Measurements from ENCODE around the gene TMEM238. TPM values are rescaled to one million over a fixed set of nuclear protein-coding genes. Genes with fewer than 3 reads are reported as not detected.

The TMEM238 gene
- total and polyA plus RNA-seq, 9 of the 15 experiments (the other 6 are each of a cell fraction or from before 2014, with no cell fraction given): 0.18 to 5.1 (median 1.3) TPM; not detected in 4

DNA sequence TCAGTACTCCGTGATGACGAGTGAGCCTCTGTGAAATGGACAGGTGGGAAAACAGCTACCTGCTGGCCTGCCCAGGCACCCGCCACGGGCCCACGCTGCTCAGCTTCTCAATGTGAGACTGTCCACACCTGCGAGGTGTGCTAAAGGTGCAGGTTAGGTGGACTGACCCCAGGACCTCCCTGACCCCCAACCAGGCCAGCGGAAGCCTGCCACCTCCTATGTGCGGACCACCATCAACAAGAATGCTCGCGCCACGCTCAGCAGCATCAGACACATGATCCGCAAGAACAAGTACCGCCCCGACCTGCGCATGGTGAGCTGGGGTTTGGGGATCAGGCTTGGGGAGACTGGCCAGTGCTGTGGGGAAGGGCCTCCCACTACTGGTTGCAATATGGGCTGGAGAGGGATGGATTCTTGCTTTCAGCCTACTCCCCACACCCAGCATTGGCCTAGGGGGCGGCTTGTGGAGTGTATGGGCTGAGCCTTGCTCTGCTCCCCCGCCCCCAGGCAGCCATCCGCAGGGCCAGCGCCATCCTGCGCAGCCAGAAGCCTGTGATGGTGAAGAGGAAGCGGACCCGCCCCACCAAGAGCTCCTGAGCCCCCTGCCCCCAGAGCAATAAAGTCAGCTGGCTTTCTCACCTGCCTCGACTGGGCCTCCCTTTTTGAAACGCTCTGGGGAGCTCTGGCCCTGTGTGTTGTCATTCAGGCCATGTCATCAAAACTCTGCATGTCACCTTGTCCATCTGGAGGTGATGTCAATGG is 3.8 kb upstream of the TMEM238 start:
- H3K9ac ChIP-seq (ENCODE audit: insufficient read depth in 1 of 2, low read depth in 2 of 2, low read length in 2 of 2): peak overlapping the region; percentile 94 to 98
- peak overlapping the region; percentile 77 for H3K4me3 ChIP-seq
- ATAC-seq (no peak), DNase-seq (ENCODE audit: extremely low read depth in 1 of 4, low spot score in 3 of 4) (no peak), FAIRE-seq (no peak)
- H3K4me1 ChIP-seq (replicated peaks in 1 of 2; ENCODE audit: control insufficient read depth in 2 of 2, insufficient read depth in 2 of 2, low read length in 2 of 2): peaks cover 52 to 79% of the 10 kb centered on the region in 2 experiments
- H3K36me3 ChIP-seq (ENCODE audit: control insufficient read depth, insufficient read depth, low read length): peaks cover 55% of the 10 kb centered on the region
- H3K27ac ChIP-seq (ENCODE audit: extremely low read depth, low read depth, low read length): peak overlapping the region; percentile 97; the same call in 2 of the 3 replicates
- BruUV-seq (replicated peaks): no TSS peak
- H3K27me3 ChIP-seq (ENCODE audit: control insufficient read depth in 2 of 2, insufficient read depth in 2 of 2, low read length in 2 of 2): no peaks in the 10 kb centered on the region
- H3K4me2 ChIP-seq (ENCODE audit: insufficient read depth, low read length): peak overlapping the region; percentile 94
- H3K9me1 ChIP-seq (ENCODE audit: control insufficient read depth, insufficient read depth, low read length): peaks cover 19% of the 10 kb centered on the region
- no peak overlapping the region for H2AFZ ChIP-seq (ENCODE audit: low read depth, low read length)
- no peaks in the 10 kb centered on the region for H3K9me3 ChIP-seq (replicated peaks; ENCODE audit: control insufficient read depth, insufficient read depth, low read depth, low read length)
- POLR2A ChIA-PET: interaction anchor here (0.6 to 12.9 kb wide), 10 partner anchors 11 to 229 kb away, joined by 3 to 195 read pairs (median 3); partner anchors contain the start of gene UBE2S
- H4K20me1 ChIP-seq (replicated peaks; ENCODE audit: control insufficient read depth, insufficient read depth, low read length): peaks cover 54% of the 10 kb centered on the region
- peaks cover 64% of the 10 kb centered on the region for H3K79me2 ChIP-seq (ENCODE audit: control insufficient read depth, insufficient read depth, low read length)
- CTCF ChIA-PET (ENCODE audit: low intra/inter-chr PET ratio): no interaction called here
- intact Hi-C loops (cut with micrococcal nuclease): loop anchor here (5.0 kb wide), 2 partner anchors 64 to 86 kb away; no protein-coding TSS in a partner anchor
- in situ Hi-C loops (cut with MboI): no loop called here
- WGBS (ENCODE audit: insufficient coverage, low coverage, missing lambda C conversion rate): 39% methylated on average over 20 of the region's 24 CpGs
- TF ChIP-seq NRF1 (conservative IDR thresholded peaks at IDR 0.05 in 1 of 2, IDR thresholded peaks at IDR 0.05 in 1 of 2) (peak in 1 of 2 experiments; percentile 24; a peak in 1 of 4 replicates), MAZ (CRISPR knock-in tag; conservative IDR thresholded peaks at IDR 0.05 in 1 of 2, IDR thresholded peaks at IDR 0.05 in 1 of 2) (no peak), NR2C2 (CRISPR knock-in tag; IDR thresholded peaks at IDR 0.05) (0 out of 2 replicates have a peak, but pooled peaks have one; percentile 42), NR2C2 (tag; IDR thresholded peaks at IDR 0.05) (no peak), RBM14 (IDR thresholded peaks at IDR 0.05; ENCODE audit: borderline replicate concordance, insufficient read depth, low read depth, low read length) (no peak), STAG1 (CRISPR knock-in tag; IDR thresholded peaks at IDR 0.05; ENCODE audit: borderline replicate concordance) (peak; percentile 10; the same call in 1 of the 2 replicates), TRIM24 (IDR thresholded peaks at IDR 0.05) (no peak), HDAC2 (IDR thresholded peaks at IDR 0.05) (no peak), MEF2D (tag; conservative IDR thresholded peaks at IDR 0.05; ENCODE audit: low read depth) (no peak), WHSC1 (IDR thresholded peaks at IDR 0.05; ENCODE audit: low read length) (no peak), KLF13 (tag; IDR thresholded peaks at IDR 0.05; ENCODE audit: borderline replicate concordance, low read depth) (no peak)
- TF ChIP-seq, protein P1, sequence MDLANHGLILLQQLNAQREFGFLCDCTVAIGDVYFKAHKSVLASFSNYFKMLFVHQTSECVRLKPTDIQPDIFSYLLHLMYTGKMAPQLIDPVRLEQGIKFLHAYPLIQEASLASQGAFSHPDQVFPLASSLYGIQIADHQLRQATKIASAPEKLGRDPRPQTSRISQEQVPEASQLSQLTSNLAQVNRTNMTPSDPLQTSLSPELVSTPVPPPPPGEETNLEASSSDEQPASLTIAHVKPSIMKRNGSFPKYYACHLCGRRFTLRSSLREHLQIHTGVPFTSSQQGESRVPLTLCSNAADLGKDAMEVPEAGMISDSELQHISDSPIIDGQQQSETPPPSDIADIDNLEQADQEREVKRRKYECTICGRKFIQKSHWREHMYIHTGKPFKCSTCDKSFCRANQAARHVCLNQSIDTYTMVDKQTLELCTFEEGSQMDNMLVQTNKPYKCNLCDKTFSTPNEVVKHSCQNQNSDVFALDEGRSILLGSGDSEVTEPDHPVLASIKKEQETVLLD (IDR thresholded peaks at IDR 0.05): no peak
- TF ChIP-seq, protein P2, sequence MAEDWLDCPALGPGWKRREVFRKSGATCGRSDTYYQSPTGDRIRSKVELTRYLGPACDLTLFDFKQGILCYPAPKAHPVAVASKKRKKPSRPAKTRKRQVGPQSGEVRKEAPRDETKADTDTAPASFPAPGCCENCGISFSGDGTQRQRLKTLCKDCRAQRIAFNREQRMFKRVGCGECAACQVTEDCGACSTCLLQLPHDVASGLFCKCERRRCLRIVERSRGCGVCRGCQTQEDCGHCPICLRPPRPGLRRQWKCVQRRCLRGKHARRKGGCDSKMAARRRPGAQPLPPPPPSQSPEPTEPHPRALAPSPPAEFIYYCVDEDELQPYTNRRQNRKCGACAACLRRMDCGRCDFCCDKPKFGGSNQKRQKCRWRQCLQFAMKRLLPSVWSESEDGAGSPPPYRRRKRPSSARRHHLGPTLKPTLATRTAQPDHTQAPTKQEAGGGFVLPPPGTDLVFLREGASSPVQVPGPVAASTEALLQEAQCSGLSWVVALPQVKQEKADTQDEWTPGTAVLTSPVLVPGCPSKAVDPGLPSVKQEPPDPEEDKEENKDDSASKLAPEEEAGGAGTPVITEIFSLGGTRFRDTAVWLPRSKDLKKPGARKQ (CRISPR knock-in tag; IDR thresholded peaks at IDR 0.05): no peak
- TF ChIP-seq, protein P3, sequence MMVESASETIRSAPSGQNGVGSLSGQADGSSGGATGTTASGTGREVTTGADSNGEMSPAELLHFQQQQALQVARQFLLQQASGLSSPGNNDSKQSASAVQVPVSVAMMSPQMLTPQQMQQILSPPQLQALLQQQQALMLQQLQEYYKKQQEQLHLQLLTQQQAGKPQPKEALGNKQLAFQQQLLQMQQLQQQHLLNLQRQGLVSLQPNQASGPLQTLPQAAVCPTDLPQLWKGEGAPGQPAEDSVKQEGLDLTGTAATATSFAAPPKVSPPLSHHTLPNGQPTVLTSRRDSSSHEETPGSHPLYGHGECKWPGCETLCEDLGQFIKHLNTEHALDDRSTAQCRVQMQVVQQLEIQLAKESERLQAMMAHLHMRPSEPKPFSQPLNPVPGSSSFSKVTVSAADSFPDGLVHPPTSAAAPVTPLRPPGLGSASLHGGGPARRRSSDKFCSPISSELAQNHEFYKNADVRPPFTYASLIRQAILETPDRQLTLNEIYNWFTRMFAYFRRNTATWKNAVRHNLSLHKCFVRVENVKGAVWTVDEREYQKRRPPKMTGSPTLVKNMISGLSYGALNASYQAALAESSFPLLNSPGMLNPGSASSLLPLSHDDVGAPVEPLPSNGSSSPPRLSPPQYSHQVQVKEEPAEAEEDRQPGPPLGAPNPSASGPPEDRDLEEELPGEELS (CRISPR knock-in tag; IDR thresholded peaks at IDR 0.05; ENCODE audit: borderline replicate concordance): no peak

All from K562 (cell line).